ENCODE measurements around the gene RBM19. TPM values are rescaled to one million over a fixed set of nuclear protein-coding genes. Genes with fewer than 3 reads are reported as not detected.

Gene RBM19
- total and polyA plus RNA-seq, 4 donors: 17.9 to 33.6 (median 21.9) TPM

DNA sequence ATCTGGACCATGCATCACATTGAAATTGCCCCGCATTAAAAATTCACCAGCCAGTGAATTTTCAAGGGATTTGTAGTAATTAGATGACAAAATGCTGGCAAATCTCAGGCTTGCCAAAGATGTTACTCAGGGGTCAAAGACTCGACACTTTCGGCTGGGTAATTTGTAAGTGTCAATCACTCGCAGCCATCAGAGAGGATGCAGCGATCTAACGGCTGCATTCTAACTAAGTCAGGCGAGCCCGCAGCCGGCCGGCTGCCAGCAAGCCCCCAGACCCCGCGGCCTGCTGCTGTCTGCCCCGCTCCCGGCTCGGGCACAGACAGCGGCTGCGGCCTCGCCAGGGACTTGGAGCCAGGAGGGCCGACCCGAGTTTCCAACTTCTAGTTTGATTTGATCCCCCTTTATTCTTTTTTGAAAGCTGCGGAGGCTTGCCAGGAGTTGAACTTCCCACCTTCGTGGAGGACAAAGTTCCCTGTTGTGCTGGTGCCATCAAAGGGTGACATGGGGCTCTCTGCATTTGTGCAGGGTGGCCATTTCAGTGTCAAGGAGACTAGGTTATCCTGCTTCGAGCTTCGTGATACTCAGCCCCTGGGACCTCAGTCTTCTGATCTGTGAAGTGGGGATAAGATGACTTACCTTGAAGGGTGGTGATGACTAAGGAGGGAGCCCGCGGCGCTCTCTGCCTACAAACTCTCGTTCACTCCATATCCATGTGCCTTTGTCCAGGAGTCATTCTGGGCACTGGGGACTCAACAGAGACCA lies 169.9 kb downstream of the RBM19 start:
- Histone ChIP-seq H3K4me3 (no peak overlapping the region), H3K27me3 (ENCODE audit: control insufficient read depth in 3 of 3, insufficient read depth in 3 of 3, low read length in 2 of 3) (peaks cover 0 to 35% (median 0%) of the 10 kb centered on the region in 3 donors), H3K9ac (ENCODE audit: insufficient read depth in 1 of 2, low read length in 2 of 2) (no peak overlapping the region), H3K36me3 (ENCODE audit: control insufficient read depth in 4 of 4, insufficient read depth in 4 of 4, low read length in 4 of 4) (no peaks in the 10 kb centered on the region), H3K27ac (ENCODE audit: low read depth in 1 of 2, low read length in 1 of 2) (no peak overlapping the region), H3K9me3 (ENCODE audit: control insufficient read depth in 4 of 4, insufficient read depth in 3 of 4, low read length in 3 of 4) (peaks cover 0 to 2% (median 0%) of the 10 kb centered on the region in 4 donors), H3K4me1 (ENCODE audit: control insufficient read depth in 5 of 5, insufficient read depth in 5 of 5, low read length in 5 of 5) (peaks cover 0 to 14% (median 0%) of the 10 kb centered on the region in 5 donors)
- WGBS, 2 donors: 63 to 69% methylated on average over 28 of the region's 28 CpGs
- ATAC-seq (ENCODE audit: insufficient read depth, low FRiP score) (no peak), DNase-seq (peak in 2 of 3 donors; percentile 42 to 74)
- TF ChIP-seq, protein P1, sequence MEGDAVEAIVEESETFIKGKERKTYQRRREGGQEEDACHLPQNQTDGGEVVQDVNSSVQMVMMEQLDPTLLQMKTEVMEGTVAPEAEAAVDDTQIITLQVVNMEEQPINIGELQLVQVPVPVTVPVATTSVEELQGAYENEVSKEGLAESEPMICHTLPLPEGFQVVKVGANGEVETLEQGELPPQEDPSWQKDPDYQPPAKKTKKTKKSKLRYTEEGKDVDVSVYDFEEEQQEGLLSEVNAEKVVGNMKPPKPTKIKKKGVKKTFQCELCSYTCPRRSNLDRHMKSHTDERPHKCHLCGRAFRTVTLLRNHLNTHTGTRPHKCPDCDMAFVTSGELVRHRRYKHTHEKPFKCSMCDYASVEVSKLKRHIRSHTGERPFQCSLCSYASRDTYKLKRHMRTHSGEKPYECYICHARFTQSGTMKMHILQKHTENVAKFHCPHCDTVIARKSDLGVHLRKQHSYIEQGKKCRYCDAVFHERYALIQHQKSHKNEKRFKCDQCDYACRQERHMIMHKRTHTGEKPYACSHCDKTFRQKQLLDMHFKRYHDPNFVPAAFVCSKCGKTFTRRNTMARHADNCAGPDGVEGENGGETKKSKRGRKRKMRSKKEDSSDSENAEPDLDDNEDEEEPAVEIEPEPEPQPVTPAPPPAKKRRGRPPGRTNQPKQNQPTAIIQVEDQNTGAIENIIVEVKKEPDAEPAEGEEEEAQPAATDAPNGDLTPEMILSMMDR (IDR thresholded peaks at IDR 0.05; ENCODE audit: control extremely low read depth, extremely low read depth): no peak

DNA sequence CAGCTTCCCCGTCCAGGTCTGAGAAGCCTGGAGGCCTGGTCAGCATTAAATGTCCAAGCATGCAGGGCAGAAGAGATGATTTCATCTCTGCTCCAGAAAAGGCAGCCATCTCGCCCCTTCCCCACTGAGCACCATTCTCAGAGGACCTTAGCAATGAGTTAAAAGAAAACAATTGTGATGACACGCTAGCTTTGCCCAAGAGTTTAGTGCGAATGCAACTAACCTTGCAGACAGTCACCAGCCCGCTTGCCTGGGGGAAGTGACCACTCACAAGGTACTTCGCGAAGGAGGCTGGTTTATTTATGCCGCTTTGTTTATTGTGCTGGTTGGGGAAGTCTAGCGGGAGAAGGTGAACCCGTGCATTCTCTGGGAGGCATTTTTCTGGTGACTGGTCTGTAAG lies 170.7 kb downstream of the RBM19 start:
- peaks cover 0 to 2% (median 0%) of the 10 kb centered on the region in 4 donors for H3K9me3 ChIP-seq (ENCODE audit: control insufficient read depth in 4 of 4, insufficient read depth in 3 of 4, low read length in 3 of 4)
- TF ChIP-seq, protein P1 (IDR thresholded peaks at IDR 0.05; ENCODE audit: control extremely low read depth, extremely low read depth): no peak
- ATAC-seq (ENCODE audit: insufficient read depth, low FRiP score) (no peak), DNase-seq (no peak)
- no peak overlapping the region for H3K9ac ChIP-seq (ENCODE audit: insufficient read depth in 1 of 2, low read length in 2 of 2)
- no peak overlapping the region for H3K27ac ChIP-seq (ENCODE audit: low read depth in 1 of 2, low read length in 1 of 2)
- H3K4me3 ChIP-seq: no peak overlapping the region
- no peaks in the 10 kb centered on the region for H3K36me3 ChIP-seq (ENCODE audit: control insufficient read depth in 4 of 4, insufficient read depth in 4 of 4, low read length in 4 of 4)
- peaks cover 0 to 14% (median 0%) of the 10 kb centered on the region in 5 donors for H3K4me1 ChIP-seq (ENCODE audit: control insufficient read depth in 5 of 5, insufficient read depth in 5 of 5, low read length in 5 of 5)
- WGBS, 2 donors: 70% methylated on average over 10 of the region's 10 CpGs
- H3K27me3 ChIP-seq (ENCODE audit: control insufficient read depth in 3 of 3, insufficient read depth in 3 of 3, low read length in 2 of 3): peaks cover 0 to 39% (median 0%) of the 10 kb centered on the region in 3 donors

DNA sequence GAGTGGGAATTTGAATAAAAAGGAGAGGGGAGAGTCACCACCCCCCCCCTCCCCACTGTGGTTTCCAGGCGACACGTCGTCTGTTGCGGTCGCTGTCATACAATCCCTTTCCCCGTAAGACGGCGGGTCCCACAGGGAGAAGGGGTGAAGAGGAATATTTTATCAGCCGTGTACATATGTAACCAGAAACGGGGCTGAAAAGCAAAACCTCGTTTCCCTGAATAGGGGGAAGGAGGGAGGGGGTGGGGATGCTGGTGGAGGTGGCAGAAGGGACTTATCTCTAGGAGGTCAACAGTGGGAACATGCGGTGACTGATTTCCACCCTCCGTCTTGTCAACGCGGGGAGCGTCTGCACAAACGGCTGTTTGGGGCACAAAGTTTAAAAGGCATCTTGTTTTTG lies 171.4 kb downstream of the RBM19 start:
- ATAC-seq (ENCODE audit: insufficient read depth, low FRiP score) (no peak), DNase-seq (no peak)
- Histone ChIP-seq H3K36me3 (ENCODE audit: control insufficient read depth in 4 of 4, insufficient read depth in 4 of 4, low read length in 4 of 4) (no peaks in the 10 kb centered on the region), H3K27me3 (ENCODE audit: control insufficient read depth in 3 of 3, insufficient read depth in 3 of 3, low read length in 2 of 3) (peaks cover 0 to 39% (median 0%) of the 10 kb centered on the region in 3 donors), H3K27ac (ENCODE audit: low read depth in 1 of 2, low read length in 1 of 2) (no peak overlapping the region), H3K9ac (ENCODE audit: insufficient read depth in 1 of 2, low read length in 2 of 2) (no peak overlapping the region), H3K4me3 (no peak overlapping the region), H3K9me3 (ENCODE audit: control insufficient read depth in 4 of 4, insufficient read depth in 3 of 4, low read length in 3 of 4) (peaks cover 0 to 3% (median 0%) of the 10 kb centered on the region in 4 donors), H3K4me1 (ENCODE audit: control insufficient read depth in 5 of 5, insufficient read depth in 5 of 5, low read length in 5 of 5) (peaks cover 0 to 14% (median 0%) of the 10 kb centered on the region in 5 donors)
- TF ChIP-seq, protein P1 (IDR thresholded peaks at IDR 0.05; ENCODE audit: control extremely low read depth, extremely low read depth): no peak
- 42 to 45% methylated on average over 17 of the region's 17 CpGs for whole genome bisulfite sequencing, 2 donors

Data from lung (tissue), 12 donors.